ENCODE measurements around the gene NTNG1. TPM values are rescaled to one million over a fixed set of nuclear protein-coding genes. Genes with fewer than 3 reads are reported as not detected.

The NTNG1 gene
- total RNA-seq, 2 donors from 2014 or later = 2.5 to 2.6 TPM

- no peak overlapping the region for H3K27ac Mint-ChIP-seq
Measured at GRCh38 chr1:107291987-107292386, 151.1 kb downstream of the NTNG1 start.

GRCh38 chr1:107293901-107294613, 153.2 kb downstream of the NTNG1 start:
- H3K4me3 Mint-ChIP-seq = no peak overlapping the region
- H3K36me3 Mint-ChIP-seq (ENCODE audit: low read depth) = no peaks in the 10 kb centered on the region
- 91 to 100% methylated on average over 3 to 5 of the region's 6 CpGs for WGBS, 2 experiments (ENCODE audit: insufficient coverage in 1 of 2, insufficient read length in 1 of 2)
- no peaks in the 10 kb centered on the region for H3K27me3 Mint-ChIP-seq (ENCODE audit: insufficient read depth)
- H3K4me1 Mint-ChIP-seq = no peaks in the 10 kb centered on the region
- no peak overlapping the region for H3K27ac ChIP-seq (ENCODE audit: low read depth, low read length)
- no peaks in the 10 kb centered on the region for H3K36me3 ChIP-seq (ENCODE audit: control insufficient read depth, insufficient read depth, low read length)
- H3K4me1 ChIP-seq (ENCODE audit: control insufficient read depth, insufficient read depth, low read length) = no peaks in the 10 kb centered on the region
- TF ChIP-seq CTCF (conservative IDR thresholded peaks at IDR 0.05) = no peak
- no peaks in the 10 kb centered on the region for H3K9me3 Mint-ChIP-seq
- no peak overlapping the region for H3K4me3 ChIP-seq (ENCODE audit: low read length)
- H3K9me3 ChIP-seq (ENCODE audit: control insufficient read depth, low read length) = no peaks in the 10 kb centered on the region
- DNase-seq = no peak
- H3K27me3 ChIP-seq (ENCODE audit: control insufficient read depth, insufficient read depth, low read length, poor library complexity, severe bottlenecking) = no peaks in the 10 kb centered on the region
- no peak overlapping the region for H3K27ac Mint-ChIP-seq
- no peak overlapping the region for H3K9ac ChIP-seq (ENCODE audit: extremely low read depth, low read length, poor library complexity, severe bottlenecking)

More at GRCh38 chr1:107291987-107292386, 151.1 kb downstream of the NTNG1 start:
- no peak overlapping the region for H3K27ac ChIP-seq (ENCODE audit: low read depth, low read length)
- WGBS, 2 experiments (ENCODE audit: insufficient coverage in 1 of 2, insufficient read length in 1 of 2) = 88 to 94% methylated on average over 3 to 5 of the region's 5 CpGs
- H3K9ac ChIP-seq (ENCODE audit: extremely low read depth, low read length, poor library complexity, severe bottlenecking) = no peak overlapping the region
- H3K9me3 Mint-ChIP-seq = no peaks in the 10 kb centered on the region
- no peaks in the 10 kb centered on the region for H3K36me3 ChIP-seq (ENCODE audit: control insufficient read depth, insufficient read depth, low read length)
- no peaks in the 10 kb centered on the region for H3K27me3 Mint-ChIP-seq (ENCODE audit: insufficient read depth)
- DNase-seq = no peak
- H3K4me3 Mint-ChIP-seq = no peak overlapping the region
- TF ChIP-seq CTCF (conservative IDR thresholded peaks at IDR 0.05) = no peak
- no peaks in the 10 kb centered on the region for H3K9me3 ChIP-seq (ENCODE audit: control insufficient read depth, low read length)
- H3K4me1 ChIP-seq (ENCODE audit: control insufficient read depth, insufficient read depth, low read length) = no peaks in the 10 kb centered on the region
- H3K4me1 Mint-ChIP-seq = no peaks in the 10 kb centered on the region
- no peaks in the 10 kb centered on the region for H3K36me3 Mint-ChIP-seq (ENCODE audit: low read depth)
- no peaks in the 10 kb centered on the region for H3K27me3 ChIP-seq (ENCODE audit: control insufficient read depth, insufficient read depth, low read length, poor library complexity, severe bottlenecking)
- no peak overlapping the region for H3K4me3 ChIP-seq (ENCODE audit: low read length)

- Histone ChIP-seq H3K4me1 (ENCODE audit: control insufficient read depth, insufficient read depth, low read length) (no peaks in the 10 kb centered on the region), H3K9me3 (ENCODE audit: control insufficient read depth, low read length) (no peaks in the 10 kb centered on the region), H3K27ac (ENCODE audit: low read depth, low read length) (no peak overlapping the region), H3K27me3 (ENCODE audit: control insufficient read depth, insufficient read depth, low read length, poor library complexity, severe bottlenecking) (no peaks in the 10 kb centered on the region), H3K9ac (ENCODE audit: extremely low read depth, low read length, poor library complexity, severe bottlenecking) (no peak overlapping the region), H3K4me3 (ENCODE audit: low read length) (no peak overlapping the region), H3K36me3 (ENCODE audit: control insufficient read depth, insufficient read depth, low read length) (no peaks in the 10 kb centered on the region)
- Mint-ChIP-seq H3K4me1 (no peaks in the 10 kb centered on the region), H3K27ac (no peak overlapping the region), H3K9me3 (no peaks in the 10 kb centered on the region), H3K4me3 (no peak overlapping the region), H3K36me3 (ENCODE audit: low read depth) (no peaks in the 10 kb centered on the region), H3K27me3 (ENCODE audit: insufficient read depth) (no peaks in the 10 kb centered on the region)
- 92% methylated on average over 1 of the region's 1 CpG; no CpG with 5 or more reads in 1 of the 2 experiments for WGBS, 2 experiments (ENCODE audit: insufficient coverage in 1 of 2, insufficient read length in 1 of 2)
- no peak for DNase-seq
- TF ChIP-seq CTCF (conservative IDR thresholded peaks at IDR 0.05) = no peak
Measured at GRCh38 chr1:107294686-107295085, 153.8 kb downstream of the NTNG1 start.
